Esophagus muscularis mucosa (tissue), 4 donors: Measurements from ENCODE around the gene NCAM1. TPM values are rescaled to one million over a fixed set of nuclear protein-coding genes. Genes with fewer than 3 reads are reported as not detected.

Source experiments
- DNase-seq: peaks from one replicate; pipeline ENCODE4 v3.0.0-alpha.2; 2017; ENCODE audit errors: extremely low spot score
- H3K27ac ChIP-seq, 4 donors: fragments of 200-600 bp; sonication (generic); replicated peaks in 1 of 4; 1 replicate in 3 of 4; 2 replicates in 1 of 4; pipeline ENCODE4 v1.5.1; 2016 to 2019; ENCODE audit warnings: mild to moderate bottlenecking in 1 of 4
- H3K27me3 ChIP-seq, 4 donors: fragments of 200-600 bp; sonication (generic); one replicate each; pipeline versions ENCODE4 v1.5.1 to v1.6.0; 2016 to 2019
- H3K36me3 ChIP-seq, 4 donors: fragments of 200-600 bp; sonication (generic); one replicate each; pipeline ENCODE4 v1.5.1; 2016 to 2019
- H3K4me1 ChIP-seq, 4 donors: fragments of 200-600 bp; sonication (generic); one replicate each; pipeline ENCODE4 v1.5.1; 2016 to 2019
- H3K4me3 ChIP-seq, 4 donors: fragments of 200-600 bp; sonication (generic); 1 replicate in 2 of 4; 2 replicates in 2 of 4; pipeline ENCODE4 v1.5.1; 2016 to 2019; ENCODE audit warnings: mild to moderate bottlenecking in 4 of 4, moderate library complexity in 1 of 4
- H3K9me3 ChIP-seq, 4 donors: fragments of 200-600 bp; sonication (generic); 1 replicate in 3 of 4; 2 replicates in 1 of 4; pipeline ENCODE4 v1.5.1; 2016 to 2019
- EP300 ChIP-seq: sonication (generic); formaldehyde crosslinking; IDR thresholded peaks from one replicate; pipeline ENCODE4 v1.6.1; 2017; ENCODE audit warnings: antibody characterized with exemption
- POLR2A ChIP-seq: fragments of 450-650 bp; IDR thresholded peaks from one replicate; pipeline ENCODE4 v1.6.1; 2017; ENCODE audit warnings: antibody characterized with exemption, moderate library complexity, mild to moderate bottlenecking, low read depth
- POLR2AphosphoS5 ChIP-seq, 2 donors: sonication (generic); formaldehyde crosslinking; IDR thresholded peaks; one replicate each; pipeline ENCODE4 v1.6.1; 2017; ENCODE audit warnings: antibody characterized with exemption in 2 of 2
- WGBS: methylation state at CpG from one replicate; pipeline ENCODE4 v1.1.5; 2018; 5-methylcytosine and 5-hydroxymethylcytosine counted together
- intact Hi-C: fragments of 100-400 bp; cut with DNase I; formaldehyde crosslinking; loops from one replicate; pipeline ENCODE4 v1.15.1; 2023
- total RNA-seq, 4 donors: library from RNA; depleted of rRNA; stranded (reverse); fragments of >200 nt; gene quantifications; one replicate each; pipeline versions ENCODE4 v1.1.0 to v1.2.1, GENCODE V29; 2016
- TF ChIP-seq, protein P1 (sequence below), 3 experiments: fragments of 200-600 bp in 2 of 3; fragments of 450-650 bp in 1 of 3; sonication (generic) in 2 of 3; IDR thresholded peaks; one replicate each; pipeline ENCODE4 v1.5.1; 2017 to 2019; ENCODE audit warnings: antibody characterized with exemption in 3 of 3, mild to moderate bottlenecking in 2 of 3, moderate library complexity in 1 of 3

NCAM1 gene
- total RNA-seq, 4 donors from 2014 or later: 83.5 to 161 (median 95.2) TPM

DNA sequence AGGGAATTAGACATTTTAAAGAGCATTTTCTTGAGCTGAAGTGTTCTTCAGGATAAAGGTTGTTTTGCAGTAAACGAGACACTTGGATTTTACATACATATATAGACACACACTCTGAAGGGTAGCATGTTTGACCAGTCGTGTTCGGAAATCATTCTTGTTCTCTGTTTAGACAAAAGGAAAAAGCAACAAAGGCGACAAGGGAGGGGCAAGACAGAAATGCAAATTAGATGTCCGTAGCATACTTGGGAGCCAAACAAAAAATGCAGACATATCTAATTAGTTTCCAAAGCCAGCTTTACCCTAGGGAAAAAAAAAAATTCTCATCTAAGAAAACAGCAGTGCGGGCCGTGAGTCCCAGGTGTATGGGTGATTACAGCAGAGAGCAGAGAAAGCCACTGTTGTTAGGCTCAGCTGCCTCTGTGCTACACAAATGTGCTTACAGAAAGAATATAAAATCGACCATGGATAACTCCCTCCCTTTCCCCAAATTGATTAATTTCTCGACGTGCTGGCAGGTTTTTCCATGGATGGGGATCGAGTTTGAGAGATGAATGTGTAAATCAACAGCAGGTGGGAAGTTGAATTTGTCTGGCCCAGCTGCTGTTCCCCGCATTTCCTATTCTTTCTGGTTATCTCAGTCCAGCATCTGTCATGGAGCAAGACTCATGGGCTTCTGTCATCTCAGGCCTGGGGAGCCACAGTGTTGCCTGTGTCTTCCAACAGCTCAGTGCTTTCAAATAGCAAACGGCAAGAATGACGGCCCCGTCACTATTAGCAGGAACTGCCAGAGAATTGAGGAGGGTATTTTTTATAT lies 176.7 kb downstream of the NCAM1 start:
- WGBS: 66% methylated on average over 15 of the region's 15 CpGs
- Histone ChIP-seq H3K4me1 (peaks cover 1 to 6% (median 3%) of the 10 kb centered on the region in 4 donors), H3K36me3 (no peaks in the 10 kb centered on the region), H3K27me3 (no peaks in the 10 kb centered on the region), H3K9me3 (no peaks in the 10 kb centered on the region), H3K27ac (no peak overlapping the region), H3K4me3 (no peak overlapping the region)
- intact Hi-C loops: no loop called here
- DNase-seq: peak; percentile 89
- TF ChIP-seq POLR2A: no peak
- TF ChIP-seq, protein P1, sequence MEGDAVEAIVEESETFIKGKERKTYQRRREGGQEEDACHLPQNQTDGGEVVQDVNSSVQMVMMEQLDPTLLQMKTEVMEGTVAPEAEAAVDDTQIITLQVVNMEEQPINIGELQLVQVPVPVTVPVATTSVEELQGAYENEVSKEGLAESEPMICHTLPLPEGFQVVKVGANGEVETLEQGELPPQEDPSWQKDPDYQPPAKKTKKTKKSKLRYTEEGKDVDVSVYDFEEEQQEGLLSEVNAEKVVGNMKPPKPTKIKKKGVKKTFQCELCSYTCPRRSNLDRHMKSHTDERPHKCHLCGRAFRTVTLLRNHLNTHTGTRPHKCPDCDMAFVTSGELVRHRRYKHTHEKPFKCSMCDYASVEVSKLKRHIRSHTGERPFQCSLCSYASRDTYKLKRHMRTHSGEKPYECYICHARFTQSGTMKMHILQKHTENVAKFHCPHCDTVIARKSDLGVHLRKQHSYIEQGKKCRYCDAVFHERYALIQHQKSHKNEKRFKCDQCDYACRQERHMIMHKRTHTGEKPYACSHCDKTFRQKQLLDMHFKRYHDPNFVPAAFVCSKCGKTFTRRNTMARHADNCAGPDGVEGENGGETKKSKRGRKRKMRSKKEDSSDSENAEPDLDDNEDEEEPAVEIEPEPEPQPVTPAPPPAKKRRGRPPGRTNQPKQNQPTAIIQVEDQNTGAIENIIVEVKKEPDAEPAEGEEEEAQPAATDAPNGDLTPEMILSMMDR (IDR thresholded peaks at IDR 0.05): no peak
- no peak for TF ChIP-seq EP300
- TF ChIP-seq POLR2AphosphoS5 (IDR thresholded peaks at IDR 0.05): no peak

DNA sequence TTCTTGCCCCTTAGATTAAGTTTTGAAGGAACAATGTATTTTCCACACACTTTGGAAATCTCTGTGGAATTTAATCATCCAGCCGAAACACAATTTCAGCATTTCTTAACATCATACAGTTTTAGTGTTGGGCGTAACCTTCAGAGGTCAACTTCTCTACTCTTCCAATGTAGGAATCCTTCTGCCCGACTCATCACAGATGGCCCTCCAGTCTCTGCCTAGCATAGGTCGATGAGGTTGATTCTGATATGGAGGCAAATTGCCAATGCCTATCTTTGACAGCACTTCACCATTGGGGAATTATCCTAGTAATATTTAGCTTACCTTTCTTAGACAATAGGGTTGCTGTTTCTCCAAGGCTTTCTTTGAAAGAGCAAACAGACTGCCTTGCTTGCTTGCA lies 177.5 kb downstream of the NCAM1 start:
- 96% methylated on average over 4 of the region's 4 CpGs for WGBS
- DNase-seq: peak; percentile 31
- no peaks in the 10 kb centered on the region for H3K9me3 ChIP-seq
- H3K27me3 ChIP-seq: no peaks in the 10 kb centered on the region
- no peak overlapping the region for H3K4me3 ChIP-seq
- no peak overlapping the region for H3K27ac ChIP-seq
- no peaks in the 10 kb centered on the region for H3K4me1 ChIP-seq
- no peaks in the 10 kb centered on the region for H3K36me3 ChIP-seq
- intact Hi-C loops: no loop called here
- TF ChIP-seq EP300 (no peak), POLR2A (no peak), POLR2AphosphoS5 (IDR thresholded peaks at IDR 0.05) (no peak)
- TF ChIP-seq, protein P1 (IDR thresholded peaks at IDR 0.05): no peak

DNA sequence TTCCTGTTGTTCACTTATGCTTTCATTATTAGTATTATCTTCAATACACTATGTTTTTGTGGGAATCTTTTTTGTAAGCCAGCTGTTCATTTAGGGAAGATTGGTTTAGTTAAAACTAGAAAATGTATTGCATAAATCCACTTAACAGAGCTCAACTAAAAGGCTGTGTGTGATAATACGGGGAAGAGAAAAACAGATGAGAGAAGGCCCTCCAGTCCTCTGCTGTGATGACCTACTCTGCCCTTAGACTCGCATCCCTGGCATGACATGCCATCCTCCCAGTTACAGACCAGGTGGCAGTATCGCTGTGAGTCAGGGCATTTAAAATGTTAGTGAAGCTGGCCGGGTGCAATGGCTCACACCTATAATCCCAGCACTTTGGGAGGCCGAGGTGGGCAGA lies 179.8 kb downstream of the NCAM1 start:
- intact Hi-C loops: no loop called here
- TF ChIP-seq EP300 (no peak), POLR2A (no peak), POLR2AphosphoS5 (IDR thresholded peaks at IDR 0.05) (no peak)
- TF ChIP-seq, protein P1 (IDR thresholded peaks at IDR 0.05): no peak

DNA sequence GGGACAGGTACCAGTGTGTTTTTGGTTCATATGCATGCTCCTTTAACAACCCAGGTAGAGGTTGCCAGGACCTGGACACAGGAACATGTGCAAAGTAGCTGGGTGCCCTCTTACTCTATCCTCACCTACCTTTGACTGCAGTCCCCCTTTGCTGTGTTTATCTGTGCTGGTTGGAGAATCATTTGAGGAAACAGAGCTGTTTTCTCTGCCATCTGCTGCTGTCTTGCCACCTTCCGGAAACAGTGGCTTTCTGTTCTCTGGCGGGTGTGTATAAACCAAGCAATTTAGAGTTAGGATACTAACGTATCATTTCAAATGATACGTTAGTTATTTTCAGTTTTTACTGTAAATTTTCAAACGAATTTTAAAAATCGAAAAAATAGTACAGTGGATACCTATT lies 181.3 kb downstream of the NCAM1 start:
- intact Hi-C loops: no loop called here
- H3K9me3 ChIP-seq: no peaks in the 10 kb centered on the region
- no peaks in the 10 kb centered on the region for H3K27me3 ChIP-seq
- no peaks in the 10 kb centered on the region for H3K4me1 ChIP-seq
- no peak overlapping the region for H3K27ac ChIP-seq
- H3K4me3 ChIP-seq: no peak overlapping the region
- TF ChIP-seq POLR2AphosphoS5 (IDR thresholded peaks at IDR 0.05) (no peak), POLR2A (no peak), EP300 (no peak)
- TF ChIP-seq, protein P1 (IDR thresholded peaks at IDR 0.05): no peak
- no peaks in the 10 kb centered on the region for H3K36me3 ChIP-seq
- 85% methylated on average over 6 of the region's 6 CpGs for WGBS
- no peak for DNase-seq

More for the DNA sequence above, 179.8 kb downstream of the NCAM1 start:
- Histone ChIP-seq H3K9me3 (no peaks in the 10 kb centered on the region), H3K27me3 (no peaks in the 10 kb centered on the region), H3K36me3 (no peaks in the 10 kb centered on the region), H3K4me3 (no peak overlapping the region), H3K4me1 (no peaks in the 10 kb centered on the region), H3K27ac (no peak overlapping the region)
- no peak for DNase-seq
- 91% methylated on average over 5 of the region's 5 CpGs for WGBS
